ENCODE data around the gene DMRTC2.

Gene DMRTC2

DNA sequence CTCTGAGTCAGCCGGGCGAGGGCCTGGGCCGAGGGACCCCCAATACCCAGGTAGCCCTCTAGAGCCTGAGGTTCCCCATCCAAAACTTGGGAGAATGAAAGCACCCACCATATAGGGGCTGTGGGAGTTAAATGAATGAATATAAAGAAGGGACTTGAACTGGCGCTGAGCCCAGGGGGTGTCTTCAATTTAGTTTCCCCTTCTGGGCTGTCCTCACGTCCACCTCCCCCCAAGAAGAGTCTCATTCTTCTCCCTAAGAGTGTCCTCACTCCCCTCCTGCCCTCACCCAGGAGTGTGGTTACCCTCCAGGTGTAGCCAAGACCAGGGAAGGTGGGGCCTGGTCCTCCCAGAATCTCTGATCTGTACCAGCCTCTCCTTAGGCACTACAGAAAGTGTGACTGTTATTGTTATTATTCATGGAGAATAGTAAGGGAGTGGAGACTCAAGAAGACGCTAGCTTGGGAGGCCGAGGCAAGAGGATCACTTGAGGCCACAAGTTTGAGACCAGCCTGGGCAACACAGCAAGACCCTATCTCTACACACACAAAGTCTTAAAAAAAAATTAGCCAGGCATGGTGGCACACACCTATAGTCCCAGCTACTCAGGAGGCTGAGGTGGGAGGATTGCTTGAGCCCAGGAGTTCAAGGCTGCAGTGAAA, 35.0 kb downstream of the DMRTC2 start:
- TF ChIP-seq, protein P1, sequence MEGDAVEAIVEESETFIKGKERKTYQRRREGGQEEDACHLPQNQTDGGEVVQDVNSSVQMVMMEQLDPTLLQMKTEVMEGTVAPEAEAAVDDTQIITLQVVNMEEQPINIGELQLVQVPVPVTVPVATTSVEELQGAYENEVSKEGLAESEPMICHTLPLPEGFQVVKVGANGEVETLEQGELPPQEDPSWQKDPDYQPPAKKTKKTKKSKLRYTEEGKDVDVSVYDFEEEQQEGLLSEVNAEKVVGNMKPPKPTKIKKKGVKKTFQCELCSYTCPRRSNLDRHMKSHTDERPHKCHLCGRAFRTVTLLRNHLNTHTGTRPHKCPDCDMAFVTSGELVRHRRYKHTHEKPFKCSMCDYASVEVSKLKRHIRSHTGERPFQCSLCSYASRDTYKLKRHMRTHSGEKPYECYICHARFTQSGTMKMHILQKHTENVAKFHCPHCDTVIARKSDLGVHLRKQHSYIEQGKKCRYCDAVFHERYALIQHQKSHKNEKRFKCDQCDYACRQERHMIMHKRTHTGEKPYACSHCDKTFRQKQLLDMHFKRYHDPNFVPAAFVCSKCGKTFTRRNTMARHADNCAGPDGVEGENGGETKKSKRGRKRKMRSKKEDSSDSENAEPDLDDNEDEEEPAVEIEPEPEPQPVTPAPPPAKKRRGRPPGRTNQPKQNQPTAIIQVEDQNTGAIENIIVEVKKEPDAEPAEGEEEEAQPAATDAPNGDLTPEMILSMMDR (IDR thresholded peaks at IDR 0.05; ENCODE audit: extremely low read depth, insufficient read depth, missing control alignments): no peak
- in situ Hi-C loops (cut with MboI; ENCODE audit: low pct_unique_long_range_greater_than_20kb, low sequenced_read_pairs, unreplicated experiment): no loop called here
- DNase-seq (ENCODE audit: low spot score): no peak

DNA sequence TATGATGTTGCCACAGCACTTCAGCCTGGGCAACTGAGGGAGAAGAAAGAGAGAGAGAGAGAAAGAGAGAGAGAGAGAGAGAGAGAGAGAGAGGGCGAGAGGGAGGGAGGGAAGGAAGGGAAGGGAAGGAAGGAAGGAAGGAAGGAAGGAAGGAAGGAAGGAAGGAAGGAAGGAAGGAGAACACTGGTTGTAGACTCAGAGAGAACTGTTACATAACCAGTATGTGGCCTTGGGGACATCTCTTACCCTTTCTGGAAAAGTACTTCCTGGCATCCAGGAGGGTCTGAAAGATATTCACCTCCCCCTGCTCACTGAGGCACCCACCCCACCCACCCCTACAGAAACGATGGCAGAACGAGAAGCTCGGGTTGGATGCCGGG, 35.5 kb downstream of the DMRTC2 start:
- in situ Hi-C loops (cut with MboI; ENCODE audit: low pct_unique_long_range_greater_than_20kb, low sequenced_read_pairs, unreplicated experiment): no loop called here
- TF ChIP-seq, protein P1 (IDR thresholded peaks at IDR 0.05; ENCODE audit: extremely low read depth, insufficient read depth, missing control alignments): no peak
- DNase-seq (ENCODE audit: low spot score): no peak

DNA sequence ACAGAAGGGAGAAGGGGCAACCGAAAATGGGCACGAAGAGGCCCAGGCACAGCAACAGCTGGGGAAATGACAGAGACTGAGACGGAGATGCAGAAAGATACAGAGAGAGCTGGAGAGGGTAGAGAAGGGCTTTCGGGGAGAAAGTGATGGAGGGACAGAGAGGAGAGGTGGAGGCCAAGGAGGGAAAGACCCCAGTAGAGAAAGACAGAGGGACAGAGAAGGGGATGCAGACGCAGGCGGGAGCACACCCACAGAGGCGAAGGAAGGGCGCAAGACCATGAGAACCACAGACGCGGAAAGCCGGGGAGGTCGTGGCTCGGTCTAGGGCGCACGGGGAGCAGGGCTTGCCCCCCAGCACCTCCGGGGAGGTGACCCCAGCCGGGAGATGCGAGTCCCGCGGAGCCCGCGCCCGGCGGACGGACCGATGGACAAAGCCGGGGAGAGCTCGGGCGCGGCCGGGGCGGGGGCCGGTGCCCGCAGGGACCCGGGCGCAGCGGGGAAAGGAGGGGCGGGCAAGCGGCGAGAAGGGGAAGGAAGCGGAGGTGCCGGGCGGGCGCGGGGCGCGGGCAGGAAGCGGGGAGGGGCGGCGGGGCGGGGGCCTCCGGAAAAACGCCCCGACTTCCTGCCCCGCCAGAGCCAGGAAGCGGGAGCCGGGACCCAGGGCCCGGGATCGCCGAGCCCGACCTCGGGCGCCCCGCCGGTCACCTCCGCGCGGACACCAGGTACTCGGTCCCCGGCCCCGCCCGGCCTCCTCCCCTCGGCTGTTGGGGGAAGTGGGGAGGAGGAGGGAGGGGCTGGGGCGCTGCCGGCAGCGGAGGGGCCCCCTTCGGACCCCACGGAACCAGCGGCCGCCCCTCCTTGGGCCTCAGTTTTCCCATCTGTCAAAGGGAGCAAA, 38.0 kb downstream of the DMRTC2 start, which contains the start of gene ARHGEF1:
TSS of gene ARHGEF1 (plus strand) at position 617 of the 895 bp plus-strand sequence. CDS start 4,899 bp downstream, outside the sequence.
- TF ChIP-seq, protein P1 (IDR thresholded peaks at IDR 0.05; ENCODE audit: extremely low read depth, insufficient read depth, missing control alignments): no peak
- in situ Hi-C loops (cut with MboI; ENCODE audit: low pct_unique_long_range_greater_than_20kb, low sequenced_read_pairs, unreplicated experiment): no loop called here
- DNase-seq (ENCODE audit: low spot score): peak; percentile 76

DNA sequence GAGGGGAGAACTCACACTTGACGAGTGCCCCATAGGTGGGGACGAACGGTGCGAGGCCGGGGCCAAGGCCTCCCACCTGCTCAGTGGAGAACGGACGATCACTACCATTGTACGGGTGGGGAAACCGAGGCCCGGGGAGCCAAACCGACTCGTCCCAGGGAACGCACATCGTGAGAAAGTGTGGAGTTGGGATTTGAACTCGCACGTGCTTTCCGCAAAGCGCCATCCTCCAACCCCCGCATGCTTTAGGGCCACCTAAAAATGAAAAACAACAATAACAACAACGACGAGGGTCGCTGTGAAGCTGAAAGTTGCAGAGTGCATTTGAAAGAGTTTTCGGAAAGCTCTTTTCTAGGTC, 38.6 kb downstream of the DMRTC2 start:
- no peak for DNase-seq (ENCODE audit: low spot score)
- TF ChIP-seq, protein P1 (IDR thresholded peaks at IDR 0.05; ENCODE audit: extremely low read depth, insufficient read depth, missing control alignments): no peak
- in situ Hi-C loops (cut with MboI; ENCODE audit: low pct_unique_long_range_greater_than_20kb, low sequenced_read_pairs, unreplicated experiment): no loop called here

DNA sequence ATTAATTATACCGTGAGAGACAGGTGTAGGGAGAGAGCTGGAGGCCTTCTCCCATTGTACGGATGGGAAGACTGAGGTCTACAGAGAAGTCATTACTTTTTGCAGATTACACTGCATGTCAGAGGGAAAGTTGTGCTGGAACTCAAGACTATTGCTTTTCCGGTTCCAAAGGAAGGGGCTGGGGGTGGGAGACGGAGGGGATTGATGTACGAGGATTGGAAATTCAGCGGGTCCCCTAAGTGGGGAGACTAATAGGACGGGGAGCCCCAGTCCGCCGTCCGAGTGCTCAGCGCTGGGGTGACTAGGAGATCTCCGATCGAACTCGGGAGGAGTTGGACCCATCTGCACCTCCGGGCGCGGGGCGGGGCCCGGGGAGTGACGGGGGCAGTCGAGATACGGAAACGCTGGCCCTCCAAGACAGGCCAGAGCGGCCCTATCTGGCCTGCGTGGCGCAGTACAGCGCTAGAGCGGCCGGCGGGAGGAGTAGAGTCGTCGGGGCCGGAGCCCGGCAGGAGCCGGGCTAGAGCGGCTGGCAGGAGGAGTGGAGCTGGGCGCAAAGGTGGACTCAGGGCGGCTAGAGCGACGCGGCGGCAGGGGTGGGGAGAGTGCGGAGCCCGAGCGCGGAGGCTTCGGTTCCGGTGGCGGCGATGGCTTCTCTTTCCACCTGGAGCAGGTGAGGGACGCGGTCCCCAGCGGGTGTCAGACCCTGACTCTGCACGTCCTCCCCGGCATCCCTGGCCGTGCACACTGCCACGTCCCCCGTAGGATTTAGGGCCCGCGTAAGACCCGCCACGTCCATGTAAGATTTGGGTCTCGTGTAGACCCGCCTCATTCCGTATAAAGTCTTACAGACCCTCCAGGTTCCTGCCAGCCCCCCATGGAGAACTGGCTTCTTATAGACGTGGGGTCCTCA, 39.2 kb downstream of the DMRTC2 start:
- DNase-seq (ENCODE audit: low spot score): peak; percentile 97
- in situ Hi-C loops (cut with MboI; ENCODE audit: low pct_unique_long_range_greater_than_20kb, low sequenced_read_pairs, unreplicated experiment): no loop called here
- TF ChIP-seq, protein P1 (IDR thresholded peaks at IDR 0.05; ENCODE audit: extremely low read depth, insufficient read depth, missing control alignments): no peak
